ENCODE data around the gene GALNT17. TPM values are rescaled to one million over a fixed set of nuclear protein-coding genes. Genes with fewer than 3 reads are reported as not detected.

GALNT17 gene
- total RNA-seq, 1 donor from 2014 or later = not detected

DNA sequence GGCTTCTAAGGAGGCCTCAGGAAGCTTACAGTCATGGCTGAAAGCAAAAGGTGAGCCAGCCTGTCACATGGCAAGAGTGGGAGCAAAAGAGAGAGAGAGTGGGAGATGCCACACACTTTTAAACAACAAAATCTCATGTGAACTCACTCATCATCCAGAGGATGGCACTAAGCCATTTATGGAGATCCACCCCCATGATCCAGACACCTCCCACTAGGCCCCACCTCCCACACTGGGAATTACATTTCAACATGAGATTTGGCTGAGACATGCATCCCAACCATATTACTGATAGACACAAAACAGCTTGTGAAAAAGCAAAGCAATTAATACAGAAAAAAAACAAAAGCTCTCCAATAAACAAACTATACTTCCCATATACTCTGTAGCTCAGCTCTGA is 210.3 kb downstream of the GALNT17 start:
- no peak for DNase-seq

GRCh38 chr7:71343039-71343438 is 211.1 kb downstream of the GALNT17 start:
- DNase-seq = no peak

DNA sequence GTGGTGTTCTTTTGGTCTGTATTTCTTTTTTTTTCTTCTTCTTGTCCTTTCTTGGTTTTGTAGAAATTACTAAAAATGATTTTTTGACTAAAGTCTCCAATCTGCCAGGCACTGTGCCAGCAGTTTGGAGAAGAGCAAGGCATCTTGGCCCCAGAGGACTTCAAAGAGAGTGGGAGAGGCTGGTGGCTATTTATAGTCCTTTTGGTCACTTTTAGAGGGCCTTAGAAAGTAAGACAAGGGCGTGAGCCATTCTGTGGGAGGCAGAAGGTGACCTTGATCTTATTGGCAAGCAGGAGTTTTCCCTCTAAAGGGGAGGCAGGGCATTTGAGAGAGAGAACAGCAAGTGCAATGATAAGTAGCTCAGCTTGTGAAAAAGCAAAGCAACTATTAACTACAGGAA is 211.9 kb downstream of the GALNT17 start:
- no peak for DNase-seq

- no peak for DNase-seq
Observed at GRCh38 chr7:71345117-71345884, 213.4 kb downstream of the GALNT17 start.

DNA sequence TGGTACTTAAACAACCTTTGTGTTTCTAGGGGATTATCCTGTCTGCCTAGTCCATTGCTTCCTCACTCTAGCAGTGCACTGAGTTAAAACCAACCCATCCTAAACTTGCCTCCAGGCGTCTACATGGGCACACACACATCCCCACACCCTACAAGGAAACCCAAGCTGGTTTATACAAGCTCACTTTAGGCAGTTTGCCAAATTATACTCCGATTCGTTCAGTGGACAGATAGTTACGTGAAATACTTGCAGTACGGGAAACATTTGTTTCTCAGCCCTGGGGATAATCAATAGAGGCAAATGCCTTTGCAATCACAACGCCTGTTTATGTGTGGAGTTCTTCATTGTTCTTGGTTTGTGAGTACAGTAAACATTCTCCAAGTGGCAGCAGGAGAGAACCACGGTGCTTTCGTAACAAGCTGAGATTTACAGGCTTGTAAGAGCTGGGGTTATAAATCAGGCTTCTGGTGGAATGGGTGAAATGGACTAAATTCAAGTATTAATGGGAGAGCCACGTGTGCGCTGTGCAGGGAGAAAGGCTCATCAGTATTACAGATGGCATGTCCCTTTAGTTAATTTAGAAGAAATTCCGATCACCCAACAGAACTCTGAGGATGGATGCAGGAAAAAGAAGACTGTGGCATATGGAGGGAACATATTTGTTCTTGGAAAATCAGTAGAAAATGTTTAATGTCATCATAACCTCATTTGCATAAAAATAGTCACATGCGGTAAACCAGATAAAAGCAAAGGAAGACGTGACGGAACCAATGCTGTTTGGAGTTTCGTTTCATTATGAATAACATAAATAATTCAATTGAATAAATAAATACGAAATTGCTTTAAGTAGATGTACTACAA is 217.1 kb downstream of the GALNT17 start:
- DNase-seq = no peak

DNA sequence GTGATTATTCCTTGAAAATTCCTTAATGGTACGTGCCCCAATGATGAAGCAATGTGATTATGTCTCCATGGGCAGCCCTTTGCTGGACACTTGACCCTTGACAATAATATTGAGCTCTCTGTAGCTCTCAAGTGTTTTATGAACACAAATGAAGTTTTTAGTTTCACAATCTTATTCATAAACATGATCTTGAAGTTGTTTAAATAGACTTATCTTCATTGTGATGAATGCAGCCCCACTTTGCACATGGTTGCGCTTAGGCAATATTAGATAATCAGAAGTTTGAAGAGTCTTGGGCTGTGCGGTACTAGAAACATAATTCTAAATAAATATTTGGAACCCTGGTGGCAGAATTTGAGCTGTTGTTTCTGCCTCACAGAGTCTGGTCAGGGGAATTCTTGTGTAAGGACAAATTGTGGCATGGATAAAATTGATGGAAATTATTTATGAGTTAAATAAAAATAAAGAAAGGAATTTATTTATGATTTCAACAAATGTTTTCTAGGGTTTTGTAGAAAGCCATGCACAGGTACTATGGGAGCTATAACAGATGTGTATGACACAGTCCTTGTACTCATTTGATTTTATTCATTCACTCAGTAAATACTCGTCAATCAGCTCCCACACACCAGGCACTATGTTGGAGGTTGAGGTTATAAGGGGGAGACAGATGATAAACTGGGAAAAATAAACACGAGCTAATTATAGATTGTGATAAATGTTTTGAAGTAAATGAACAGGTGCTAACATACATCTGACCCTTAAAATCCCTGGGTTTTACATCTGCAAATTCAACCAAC is 217.9 kb downstream of the GALNT17 start:
- no peak for DNase-seq

- DNase-seq = no peak
Observed at GRCh38 chr7:71350680-71351079, 218.7 kb downstream of the GALNT17 start.

DNA sequence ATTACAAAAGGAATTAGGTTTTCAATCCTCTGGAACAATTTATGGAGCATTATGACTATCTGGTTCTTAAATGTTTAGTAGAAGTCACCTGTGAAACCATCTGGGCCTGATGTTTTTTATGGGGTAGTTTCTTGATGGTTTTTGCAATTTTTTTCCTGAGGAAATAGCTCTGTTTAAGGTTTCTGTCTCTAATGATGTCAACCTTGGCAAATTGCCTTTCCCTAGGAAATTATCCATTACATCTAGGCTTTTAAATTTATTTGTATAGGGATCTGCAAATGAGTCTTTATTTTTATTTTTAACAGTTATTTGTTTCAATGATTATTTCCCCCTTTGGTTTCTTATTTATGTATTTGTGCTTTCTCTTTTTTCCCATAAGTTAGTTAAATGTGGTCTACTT is 222.8 kb downstream of the GALNT17 start:
- no peak for DNase-seq

DNA sequence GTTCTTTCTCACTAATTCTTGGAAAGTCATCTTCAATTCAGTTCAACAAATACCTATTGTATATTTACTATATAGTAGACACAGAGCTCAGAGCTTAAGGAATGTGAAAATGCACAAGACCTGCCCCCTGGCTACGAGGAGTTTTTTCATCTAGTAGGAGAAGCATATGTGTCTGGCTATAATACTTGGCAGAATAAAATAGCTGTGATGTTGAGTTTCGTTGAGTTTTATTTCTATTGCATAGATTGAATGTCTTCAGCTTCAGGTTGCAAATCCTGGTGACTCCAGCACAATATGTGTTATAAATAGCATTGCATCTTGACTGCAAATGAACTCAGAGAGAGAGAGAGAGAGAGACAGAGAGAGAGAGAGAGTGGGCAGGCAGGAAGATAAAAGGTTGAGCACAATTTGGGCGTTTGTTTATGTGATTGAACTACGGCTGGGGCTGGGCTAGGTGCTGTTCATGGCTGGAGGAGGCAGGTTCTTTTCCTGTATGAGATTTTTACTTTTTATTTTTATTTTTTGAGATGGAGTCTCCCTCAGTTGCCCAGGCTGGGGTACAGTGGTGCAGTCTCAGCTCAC is 229.6 kb downstream of the GALNT17 start:
- no peak for DNase-seq

GRCh38 chr7:71362240-71362639 is 230.3 kb downstream of the GALNT17 start:
- no peak for DNase-seq

GRCh38 chr7:71363223-71363622 is 231.3 kb downstream of the GALNT17 start:
- DNase-seq = no peak

- no peak for DNase-seq
Observed at GRCh38 chr7:71363627-71364026, 231.7 kb downstream of the GALNT17 start.

- no peak for DNase-seq
Observed at GRCh38 chr7:71364551-71364950, 232.6 kb downstream of the GALNT17 start.

GRCh38 chr7:71372991-71373390 is 241.0 kb downstream of the GALNT17 start:
- no peak for DNase-seq

DNA sequence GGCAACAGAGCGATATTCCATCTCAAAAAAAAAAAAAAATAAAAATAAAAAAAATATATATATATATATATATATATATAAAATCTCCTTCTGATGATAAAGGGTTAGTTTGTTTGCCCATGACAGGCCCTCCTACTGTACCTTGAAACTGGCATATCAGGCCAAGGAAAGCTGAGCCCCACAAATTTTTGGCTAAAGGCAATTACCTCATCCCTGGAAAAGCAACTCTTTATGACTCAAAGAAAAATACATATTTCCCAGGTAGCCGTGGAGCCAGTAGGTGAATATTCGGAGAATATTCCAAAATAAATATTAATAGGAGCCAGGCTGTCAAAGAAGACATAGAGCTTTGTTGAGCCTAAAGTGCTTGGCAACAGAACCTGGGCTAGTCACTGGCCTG is 245.1 kb downstream of the GALNT17 start:
- DNase-seq = no peak

GRCh38 chr7:71377469-71377868 is 245.5 kb downstream of the GALNT17 start:
- no peak for DNase-seq

DNA sequence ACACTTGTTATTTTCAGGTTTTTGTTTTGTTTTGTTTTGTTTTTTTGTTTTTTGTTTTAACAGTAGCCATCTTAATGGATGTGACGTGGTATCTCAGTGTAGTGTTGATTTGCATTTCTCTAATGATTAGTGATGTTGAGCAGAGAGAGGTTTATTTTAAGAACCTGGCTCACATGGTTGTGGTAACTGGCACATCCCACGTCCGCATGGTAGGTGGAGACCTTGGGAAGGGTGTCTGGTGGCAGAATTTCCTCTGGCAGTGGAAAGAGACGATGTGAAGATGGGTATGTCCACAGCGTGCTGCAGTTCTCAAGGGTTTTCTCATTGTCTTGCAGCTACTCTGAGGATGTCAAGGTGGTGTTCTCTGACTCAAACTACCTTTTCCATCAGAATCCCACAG is 252.2 kb downstream of the GALNT17 start:
- no peak for DNase-seq

GRCh38 chr7:71385330-71385729 is 253.4 kb downstream of the GALNT17 start:
- DNase-seq = no peak

DNA sequence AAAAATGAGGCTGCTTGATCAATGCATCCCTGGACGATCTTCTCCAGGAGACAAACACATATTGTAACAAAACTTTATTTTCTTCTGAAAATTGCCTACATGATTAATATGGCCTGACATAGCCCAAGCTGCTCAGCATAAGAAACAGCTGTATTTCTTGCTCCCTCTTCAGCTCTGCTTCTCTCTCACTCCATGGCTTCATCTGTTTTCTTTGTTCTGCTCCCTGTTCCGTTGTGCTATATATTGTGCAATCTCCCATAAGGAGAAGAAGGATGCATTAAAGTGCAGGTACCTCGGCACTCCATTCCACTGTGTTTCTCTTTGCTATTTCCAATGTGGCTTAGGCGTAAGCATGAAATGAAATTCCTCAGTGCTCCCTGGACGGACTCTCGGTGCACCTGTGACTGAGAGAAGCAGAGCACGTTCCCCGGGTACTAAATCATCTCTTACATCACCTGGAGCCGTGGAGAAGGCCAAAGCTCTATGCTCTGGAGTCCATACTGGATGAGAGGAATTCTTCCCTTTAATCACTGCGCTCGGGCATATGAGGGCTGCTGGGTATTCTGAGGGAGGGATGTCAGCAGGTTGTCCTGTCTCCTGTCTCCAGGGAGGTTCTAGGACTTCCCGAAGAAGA is 254.3 kb downstream of the GALNT17 start:
- no peak for DNase-seq

- no peak for DNase-seq
Observed at GRCh38 chr7:71388181-71388580, 256.2 kb downstream of the GALNT17 start.

DNA sequence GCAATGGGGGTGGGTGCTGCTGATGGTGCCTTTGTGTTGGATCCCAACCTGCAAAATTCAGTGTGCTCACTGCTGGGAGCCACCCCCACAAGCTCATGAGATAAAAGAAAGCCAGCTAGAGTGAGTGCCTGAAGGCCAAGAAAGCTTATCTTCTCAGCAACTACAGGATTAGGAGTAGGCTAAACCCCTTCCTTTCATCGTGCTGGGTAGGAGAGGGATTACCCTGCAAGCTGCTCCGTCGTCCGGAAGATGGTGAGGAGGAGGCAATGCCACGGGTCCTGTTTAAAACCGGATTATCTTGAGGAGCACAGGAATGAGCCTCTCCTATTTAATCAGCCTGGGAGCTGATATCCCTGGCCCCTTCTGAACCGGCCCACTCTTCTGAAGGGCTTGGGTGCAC is 258.0 kb downstream of the GALNT17 start:
- DNase-seq = no peak

- DNase-seq = no peak
Observed at GRCh38 chr7:71393661-71394060, 261.7 kb downstream of the GALNT17 start.

Measured in dermis blood vessel endothelial cell (primary cell).